ENCODE measurements around the gene SCRN1. TPM values are rescaled to one million over a fixed set of nuclear protein-coding genes. Genes with fewer than 3 reads are reported as not detected.

SCRN1 gene
- total and polyA plus RNA-seq, 2 donors from 2014 or later: 22.2 to 85.6 TPM

DNA sequence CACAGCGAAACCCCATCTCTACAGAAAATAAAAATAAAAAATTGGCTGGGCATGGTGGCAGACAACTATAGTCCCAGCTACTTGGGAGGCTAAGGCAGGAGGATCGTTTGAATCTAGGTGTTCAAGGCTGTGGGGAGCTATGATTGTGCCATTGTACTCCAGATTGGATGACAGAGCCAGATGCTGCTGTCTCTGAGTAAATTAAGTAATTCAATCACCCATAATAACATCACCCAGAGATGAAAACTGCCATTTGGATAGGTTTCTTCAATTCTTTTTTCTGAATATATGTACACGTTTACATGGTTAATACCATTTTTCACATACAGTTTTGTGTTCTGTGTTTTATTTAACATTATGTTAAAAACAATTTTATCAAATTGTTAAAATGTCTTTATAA lies 104.0 kb downstream of the SCRN1 start:
- no peak overlapping the region for H3K27ac ChIP-seq (ENCODE audit: low read depth in 2 of 2, low read length in 2 of 2)
- no peak overlapping the region for H3K9ac ChIP-seq (ENCODE audit: low read length in 3 of 3)
- H3K4me1 ChIP-seq (ENCODE audit: control insufficient read depth in 2 of 3, insufficient read depth in 2 of 3, low read depth in 1 of 3, low read length in 3 of 3): peaks cover 0 to 2% (median 0%) of the 10 kb centered on the region in 3 donors
- intact Hi-C loops (cut with DNase I): no loop called here
- H3K27me3 ChIP-seq (ENCODE audit: control insufficient read depth, insufficient read depth, low read length): no peaks in the 10 kb centered on the region
- H3K9me3 ChIP-seq (ENCODE audit: control insufficient read depth in 2 of 3, insufficient read depth in 1 of 3, low read length in 3 of 3): no peaks in the 10 kb centered on the region
- H3K36me3 ChIP-seq (ENCODE audit: control insufficient read depth in 2 of 3, insufficient read depth in 3 of 3, low read length in 3 of 3): peaks cover 0 to 3% (median 0%) of the 10 kb centered on the region in 3 donors
- no peak overlapping the region for H3K4me3 ChIP-seq (ENCODE audit: low read length in 3 of 3)
- FAIRE-seq: no peak
- no peak for DNase-seq
- TF ChIP-seq, protein P1, sequence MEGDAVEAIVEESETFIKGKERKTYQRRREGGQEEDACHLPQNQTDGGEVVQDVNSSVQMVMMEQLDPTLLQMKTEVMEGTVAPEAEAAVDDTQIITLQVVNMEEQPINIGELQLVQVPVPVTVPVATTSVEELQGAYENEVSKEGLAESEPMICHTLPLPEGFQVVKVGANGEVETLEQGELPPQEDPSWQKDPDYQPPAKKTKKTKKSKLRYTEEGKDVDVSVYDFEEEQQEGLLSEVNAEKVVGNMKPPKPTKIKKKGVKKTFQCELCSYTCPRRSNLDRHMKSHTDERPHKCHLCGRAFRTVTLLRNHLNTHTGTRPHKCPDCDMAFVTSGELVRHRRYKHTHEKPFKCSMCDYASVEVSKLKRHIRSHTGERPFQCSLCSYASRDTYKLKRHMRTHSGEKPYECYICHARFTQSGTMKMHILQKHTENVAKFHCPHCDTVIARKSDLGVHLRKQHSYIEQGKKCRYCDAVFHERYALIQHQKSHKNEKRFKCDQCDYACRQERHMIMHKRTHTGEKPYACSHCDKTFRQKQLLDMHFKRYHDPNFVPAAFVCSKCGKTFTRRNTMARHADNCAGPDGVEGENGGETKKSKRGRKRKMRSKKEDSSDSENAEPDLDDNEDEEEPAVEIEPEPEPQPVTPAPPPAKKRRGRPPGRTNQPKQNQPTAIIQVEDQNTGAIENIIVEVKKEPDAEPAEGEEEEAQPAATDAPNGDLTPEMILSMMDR (IDR thresholded peaks at IDR 0.05; ENCODE audit: borderline replicate concordance, extremely low read depth, insufficient read depth): no peak

DNA sequence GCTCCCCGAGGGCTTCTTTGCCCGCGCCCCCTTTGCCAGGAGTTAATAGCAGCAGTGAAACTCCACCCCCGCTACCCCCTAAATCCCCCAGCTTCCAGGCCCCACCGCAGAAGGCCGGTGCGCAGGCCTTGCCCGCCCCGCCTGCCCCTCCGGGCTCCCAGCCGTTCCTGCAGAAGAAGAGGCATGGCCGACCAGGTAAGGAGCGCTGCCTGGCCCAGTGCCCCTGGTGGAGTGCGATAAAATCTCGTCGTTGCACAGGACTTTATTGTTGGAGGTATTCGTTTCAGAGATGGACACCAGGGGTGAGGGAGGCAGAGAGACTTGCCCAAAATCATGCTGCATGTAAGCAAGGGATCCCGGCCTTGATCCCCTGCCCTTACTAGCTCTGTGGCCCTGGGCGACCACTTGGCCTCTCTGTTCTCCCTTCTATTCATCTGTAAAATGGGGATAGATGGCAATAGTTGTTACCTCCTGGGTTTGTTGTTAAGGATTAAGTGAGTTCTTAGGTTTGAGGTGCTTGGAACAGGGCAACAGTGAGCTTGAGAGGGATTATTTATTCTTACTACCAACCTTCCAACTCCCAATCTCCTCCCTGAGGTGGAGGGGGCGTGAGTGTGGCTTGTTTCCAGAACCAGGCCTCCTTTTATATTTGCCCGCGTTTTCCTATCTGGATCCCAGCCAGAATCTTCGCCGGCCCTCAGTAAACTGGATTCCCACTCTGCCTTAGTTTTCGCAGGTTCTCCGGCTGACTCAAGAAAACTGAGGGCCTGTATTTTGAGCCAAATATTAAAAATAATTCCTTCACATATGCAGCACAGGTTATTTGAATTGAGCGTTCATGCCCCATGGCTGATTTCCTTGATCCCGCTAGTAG lies 105.0 kb downstream of the SCRN1 start:
- Histone ChIP-seq H3K9me3 (ENCODE audit: control insufficient read depth in 2 of 3, insufficient read depth in 1 of 3, low read length in 3 of 3) (no peaks in the 10 kb centered on the region), H3K27me3 (ENCODE audit: control insufficient read depth, insufficient read depth, low read length) (no peaks in the 10 kb centered on the region), H3K36me3 (ENCODE audit: control insufficient read depth in 2 of 3, insufficient read depth in 3 of 3, low read length in 3 of 3) (peaks cover 0 to 3% (median 0%) of the 10 kb centered on the region in 3 donors), H3K4me3 (ENCODE audit: low read length in 3 of 3) (peak overlapping the region in 1 of 3 donors; percentile 25), H3K27ac (ENCODE audit: low read depth in 2 of 2, low read length in 2 of 2) (no peak overlapping the region), H3K4me1 (ENCODE audit: control insufficient read depth in 2 of 3, insufficient read depth in 2 of 3, low read depth in 1 of 3, low read length in 3 of 3) (peaks cover 0 to 2% (median 0%) of the 10 kb centered on the region in 3 donors), H3K9ac (ENCODE audit: low read length in 3 of 3) (no peak overlapping the region)
- DNase-seq (peak in 4 of 5 donors; percentile 63 to 78 (median 68)), FAIRE-seq (no peak)
- intact Hi-C loops (cut with DNase I): no loop called here
- TF ChIP-seq, protein P1 (IDR thresholded peaks at IDR 0.05; ENCODE audit: borderline replicate concordance, extremely low read depth, insufficient read depth): no peak

DNA sequence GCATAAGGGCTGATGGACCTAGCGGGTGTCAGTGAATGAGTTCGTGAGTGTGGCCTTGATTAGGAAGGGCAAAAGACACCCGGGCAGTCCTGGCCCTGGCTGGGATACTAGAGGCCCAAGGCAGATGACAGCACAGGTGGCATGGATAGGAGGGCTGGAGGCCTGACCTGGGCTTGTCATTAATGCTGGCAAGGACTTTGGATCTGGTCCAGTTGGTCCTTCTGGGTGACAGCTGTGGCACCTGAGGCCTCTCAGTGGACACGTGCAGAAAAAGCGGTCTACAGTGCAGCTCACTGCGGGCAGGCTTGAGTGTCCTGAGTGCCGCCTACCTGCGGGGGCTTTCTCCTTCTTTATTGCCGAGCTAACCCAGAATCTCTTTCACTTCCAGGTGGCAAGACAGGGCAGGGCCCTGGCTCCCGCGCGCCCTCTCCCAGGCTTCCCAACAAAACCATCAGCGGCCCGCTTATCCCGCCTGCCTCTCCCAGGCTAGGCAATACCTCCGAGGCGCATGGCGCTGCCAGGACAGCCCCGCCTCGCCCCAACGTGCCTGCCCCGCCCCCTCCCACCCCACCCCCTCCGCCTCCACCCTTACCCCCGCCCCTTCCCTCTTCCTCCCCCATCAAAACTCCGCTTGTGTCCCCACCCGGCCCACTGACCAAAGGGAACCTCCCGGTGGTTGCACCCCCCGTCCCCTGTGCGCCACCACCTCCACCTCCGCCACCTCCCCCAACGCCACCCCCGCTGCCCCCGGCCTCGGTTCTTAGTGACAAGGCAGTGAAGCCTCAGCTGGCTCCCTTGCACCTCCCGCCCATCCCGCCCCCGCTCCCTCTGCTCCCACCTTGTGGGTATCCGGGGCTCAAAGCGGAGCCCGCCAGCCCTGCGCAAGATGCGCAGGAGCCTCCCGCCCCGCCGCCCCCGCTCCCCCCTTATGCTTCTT lies 105.9 kb downstream of the SCRN1 start:
- Histone ChIP-seq H3K4me3 (ENCODE audit: low read length in 3 of 3) (peak overlapping the region in 1 of 3 donors; percentile 29), H3K9ac (ENCODE audit: low read length in 3 of 3) (no peak overlapping the region), H3K36me3 (ENCODE audit: control insufficient read depth in 2 of 3, insufficient read depth in 3 of 3, low read length in 3 of 3) (no peaks in the 10 kb centered on the region), H3K27ac (ENCODE audit: low read depth in 2 of 2, low read length in 2 of 2) (no peak overlapping the region), H3K27me3 (ENCODE audit: control insufficient read depth, insufficient read depth, low read length) (no peaks in the 10 kb centered on the region), H3K4me1 (ENCODE audit: control insufficient read depth in 2 of 3, insufficient read depth in 2 of 3, low read depth in 1 of 3, low read length in 3 of 3) (peaks cover 0 to 2% (median 0%) of the 10 kb centered on the region in 3 donors), H3K9me3 (ENCODE audit: control insufficient read depth in 2 of 3, insufficient read depth in 1 of 3, low read length in 3 of 3) (no peaks in the 10 kb centered on the region)
- intact Hi-C loops (cut with DNase I): no loop called here
- FAIRE-seq (no peak), DNase-seq (peak in 4 of 5 donors; percentile 41 to 81 (median 56))
- TF ChIP-seq, protein P1 (IDR thresholded peaks at IDR 0.05; ENCODE audit: borderline replicate concordance, extremely low read depth, insufficient read depth): no peak

All from kidney (tissue), 14 donors.